Ascending aorta (tissue), 2 donors: ENCODE measurements around the gene PREX1. TPM values are rescaled to one million over a fixed set of nuclear protein-coding genes. Genes with fewer than 3 reads are reported as not detected.

Source experiments
- DNase-seq, 2 donors: peaks; one replicate each; pipeline ENCODE4 v3.0.0-alpha.2; 2019; ENCODE audit warnings: low spot score in 2 of 2
- H3K27ac ChIP-seq, 2 donors: fragments of 200-600 bp; sonication (generic); one replicate each; pipeline ENCODE4 v1.5.1; 2016 to 2017; ENCODE audit warnings: mild to moderate bottlenecking in 1 of 2
- H3K27me3 ChIP-seq: fragments of 200-600 bp; sonication (generic); one replicate; pipeline ENCODE4 v1.5.1; 2017
- H3K36me3 ChIP-seq, 2 donors: fragments of 200-600 bp; sonication (generic); one replicate each; pipeline ENCODE4 v1.5.1; 2016
- H3K4me1 ChIP-seq, 2 donors: fragments of 200-600 bp; sonication (generic); one replicate each; pipeline ENCODE4 v1.5.1; 2016 to 2017; ENCODE audit warnings: mild to moderate bottlenecking in 1 of 2
- H3K4me3 ChIP-seq, 2 donors: fragments of 200-600 bp; sonication (generic); one replicate each; pipeline ENCODE4 v1.5.1; 2016 to 2017; ENCODE audit warnings: mild to moderate bottlenecking in 1 of 2
- H3K9me3 ChIP-seq, 2 donors: fragments of 200-600 bp; sonication (generic); one replicate each; pipeline ENCODE4 v1.5.1; 2016
- intact Hi-C: fragments of 100-400 bp; cut with DNase I; formaldehyde crosslinking; loops from one replicate; pipeline ENCODE4 v1.15.1; 2023
- total RNA-seq: library from RNA; depleted of rRNA; stranded (reverse); fragments of >200 nt; gene quantifications from one replicate; pipeline ENCODE4 v1.1.0, GENCODE V29; 2016
- TF ChIP-seq, protein P1 (sequence below), 3 experiments: fragments of 200-600 bp in 2 of 3; fragments of 450-650 bp in 1 of 3; sonication (generic) in 2 of 3; IDR thresholded peaks; one replicate each; pipeline ENCODE4 v1.5.1; 2016 to 2019; ENCODE audit warnings: antibody characterized with exemption in 3 of 3, mild to moderate bottlenecking in 1 of 3, moderate library complexity in 1 of 3

Gene PREX1
- total RNA-seq, 1 donor from 2014 or later = 75.4 TPM

DNA sequence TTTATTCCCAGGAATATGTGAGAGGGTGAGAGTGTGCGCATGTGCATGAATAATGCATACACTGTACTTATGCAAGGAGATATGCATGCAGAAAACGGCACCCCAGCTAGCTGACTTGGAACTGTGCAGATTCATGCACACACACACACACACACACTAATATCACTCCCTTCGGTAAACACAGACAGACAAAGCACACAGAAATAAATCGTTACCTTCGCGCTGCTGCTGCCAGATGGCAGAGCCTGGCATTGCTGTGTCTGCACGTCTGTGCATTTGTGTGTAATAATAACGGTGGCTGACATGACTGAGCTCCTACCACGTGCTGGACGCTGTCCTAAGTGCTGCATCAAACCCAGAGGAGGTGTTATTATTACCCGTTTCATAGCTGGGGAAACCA lies 36.8 kb downstream of the PREX1 start:
- TF ChIP-seq, protein P1, sequence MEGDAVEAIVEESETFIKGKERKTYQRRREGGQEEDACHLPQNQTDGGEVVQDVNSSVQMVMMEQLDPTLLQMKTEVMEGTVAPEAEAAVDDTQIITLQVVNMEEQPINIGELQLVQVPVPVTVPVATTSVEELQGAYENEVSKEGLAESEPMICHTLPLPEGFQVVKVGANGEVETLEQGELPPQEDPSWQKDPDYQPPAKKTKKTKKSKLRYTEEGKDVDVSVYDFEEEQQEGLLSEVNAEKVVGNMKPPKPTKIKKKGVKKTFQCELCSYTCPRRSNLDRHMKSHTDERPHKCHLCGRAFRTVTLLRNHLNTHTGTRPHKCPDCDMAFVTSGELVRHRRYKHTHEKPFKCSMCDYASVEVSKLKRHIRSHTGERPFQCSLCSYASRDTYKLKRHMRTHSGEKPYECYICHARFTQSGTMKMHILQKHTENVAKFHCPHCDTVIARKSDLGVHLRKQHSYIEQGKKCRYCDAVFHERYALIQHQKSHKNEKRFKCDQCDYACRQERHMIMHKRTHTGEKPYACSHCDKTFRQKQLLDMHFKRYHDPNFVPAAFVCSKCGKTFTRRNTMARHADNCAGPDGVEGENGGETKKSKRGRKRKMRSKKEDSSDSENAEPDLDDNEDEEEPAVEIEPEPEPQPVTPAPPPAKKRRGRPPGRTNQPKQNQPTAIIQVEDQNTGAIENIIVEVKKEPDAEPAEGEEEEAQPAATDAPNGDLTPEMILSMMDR (IDR thresholded peaks at IDR 0.05) = no peak
- no peak overlapping the region for H3K4me3 ChIP-seq
- DNase-seq = no peak
- intact Hi-C loops = loop anchor here (2.0 to 5.0 kb wide), 2 partner anchors 38 to 69 kb away; no protein-coding TSS in a partner anchor
- peaks cover 18 to 24% of the 10 kb centered on the region in 2 donors for H3K4me1 ChIP-seq
- peak overlapping the region; percentile 46 to 51 for H3K27ac ChIP-seq
- H3K27me3 ChIP-seq = no peaks in the 10 kb centered on the region
- H3K9me3 ChIP-seq = no peaks in the 10 kb centered on the region
- H3K36me3 ChIP-seq = no peaks in the 10 kb centered on the region

GRCh38 chr20:48790473-48791003 lies 37.3 kb downstream of the PREX1 start:
- peaks cover 18 to 24% of the 10 kb centered on the region in 2 donors for H3K4me1 ChIP-seq
- no peaks in the 10 kb centered on the region for H3K9me3 ChIP-seq
- H3K36me3 ChIP-seq = no peaks in the 10 kb centered on the region
- H3K27ac ChIP-seq = no peak overlapping the region
- TF ChIP-seq, protein P1 (IDR thresholded peaks at IDR 0.05) = no peak
- intact Hi-C loops = loop anchor here (2.0 to 5.0 kb wide), 2 partner anchors 38 to 68 kb away; no protein-coding TSS in a partner anchor
- H3K27me3 ChIP-seq = no peaks in the 10 kb centered on the region
- DNase-seq = no peak
- no peak overlapping the region for H3K4me3 ChIP-seq

DNA sequence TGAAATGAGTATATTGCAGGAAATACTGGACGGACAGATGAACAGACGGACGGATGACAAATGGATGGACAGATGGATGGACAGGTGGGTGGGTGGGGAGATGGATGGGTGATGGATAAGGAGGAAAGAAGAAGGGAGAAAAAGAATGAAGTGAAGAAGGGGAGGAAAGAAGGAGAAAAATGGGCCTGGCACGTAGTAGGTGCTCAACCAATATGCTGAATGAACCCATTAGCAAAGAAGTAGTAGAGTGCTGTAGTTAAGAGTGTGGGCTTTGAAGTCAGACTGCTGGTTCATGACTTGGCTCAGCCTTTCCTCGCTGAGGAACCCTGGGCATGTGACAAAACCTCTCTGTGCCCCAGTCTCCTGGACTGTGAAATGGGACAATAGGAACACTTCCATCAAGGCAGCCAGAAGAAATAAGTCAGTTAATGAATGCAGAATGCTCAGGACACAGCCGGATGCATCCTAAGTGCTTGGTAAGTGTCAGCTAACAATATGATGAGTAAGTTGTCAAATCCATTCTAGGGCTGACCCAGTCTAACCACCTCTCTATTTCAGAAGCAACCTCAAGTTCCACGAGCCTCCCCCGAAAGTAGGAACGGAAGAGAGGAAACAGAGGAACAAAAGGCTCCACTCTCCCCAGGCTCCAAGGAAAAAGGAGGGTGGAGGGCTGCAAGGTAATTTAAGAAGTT lies 37.9 kb downstream of the PREX1 start:
- TF ChIP-seq, protein P1 (IDR thresholded peaks at IDR 0.05) = no peak
- no peak overlapping the region for H3K4me3 ChIP-seq
- intact Hi-C loops = loop anchor here (2.0 to 5.0 kb wide), 3 partner anchors 39 to 68 kb away; no protein-coding TSS in a partner anchor
- no peak for DNase-seq
- no peaks in the 10 kb centered on the region for H3K27me3 ChIP-seq
- no peaks in the 10 kb centered on the region for H3K9me3 ChIP-seq
- H3K4me1 ChIP-seq = peaks cover 18 to 24% of the 10 kb centered on the region in 2 donors
- H3K27ac ChIP-seq = no peak overlapping the region
- H3K36me3 ChIP-seq = no peaks in the 10 kb centered on the region

DNA sequence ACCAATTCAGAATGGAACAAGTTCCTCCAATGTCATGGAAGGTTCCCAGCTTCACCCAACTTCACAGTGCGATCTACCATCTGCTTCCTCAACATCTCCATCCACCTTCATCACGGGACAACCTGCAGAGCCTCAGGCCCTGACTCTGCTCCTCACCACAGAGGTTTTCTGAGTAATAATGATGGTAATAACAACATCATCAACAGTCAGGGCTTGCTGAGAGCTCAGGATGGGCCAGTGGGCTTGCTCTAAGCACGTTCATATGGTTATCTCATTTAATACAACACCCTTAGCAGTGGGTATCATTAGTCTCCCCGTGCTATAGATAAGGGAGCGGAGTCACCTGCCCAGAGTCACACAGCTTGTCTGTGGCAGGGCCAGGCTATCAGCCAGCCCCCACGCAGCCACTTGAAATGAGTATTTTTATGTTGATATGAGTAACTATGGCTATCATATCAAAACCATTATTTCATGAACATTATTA lies 38.6 kb downstream of the PREX1 start:
- Histone ChIP-seq H3K36me3 (no peaks in the 10 kb centered on the region), H3K4me3 (no peak overlapping the region), H3K9me3 (no peaks in the 10 kb centered on the region), H3K27me3 (no peaks in the 10 kb centered on the region), H3K4me1 (peaks cover 18 to 24% of the 10 kb centered on the region in 2 donors), H3K27ac (no peak overlapping the region)
- intact Hi-C loops = loop anchor here (5.0 kb wide), 1 partner anchor 52 kb away; no protein-coding TSS in a partner anchor
- TF ChIP-seq, protein P1 (IDR thresholded peaks at IDR 0.05) = no peak
- no peak for DNase-seq

DNA sequence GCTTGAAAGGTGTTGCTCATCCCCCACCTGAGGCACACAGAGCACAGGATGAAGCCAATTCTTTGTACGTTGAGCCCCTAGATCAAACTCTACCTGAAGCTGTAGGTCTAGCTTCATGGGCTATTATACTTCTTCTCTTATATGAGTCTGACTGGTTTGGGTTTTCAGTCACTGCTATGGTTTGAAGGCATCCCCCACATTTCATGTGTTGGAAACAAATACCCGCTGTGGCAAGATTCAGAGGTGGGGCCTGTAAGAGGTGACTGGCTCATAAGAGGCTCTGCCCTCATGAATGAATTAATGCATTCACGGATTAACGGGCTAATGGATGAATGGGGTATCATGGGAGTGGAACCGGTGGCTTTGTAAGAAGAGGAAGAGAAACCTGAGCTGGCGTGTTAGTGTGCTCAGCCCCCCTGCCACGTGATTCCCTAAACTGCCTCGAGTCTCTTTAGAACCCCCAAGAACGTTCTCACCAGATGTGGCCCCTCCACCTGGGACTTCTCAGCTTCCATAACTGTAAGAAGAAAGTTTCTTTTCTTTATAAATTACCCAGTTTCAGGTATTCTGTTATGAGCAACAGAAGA lies 39.2 kb downstream of the PREX1 start:
- no peaks in the 10 kb centered on the region for H3K27me3 ChIP-seq
- DNase-seq = no peak
- no peaks in the 10 kb centered on the region for H3K9me3 ChIP-seq
- H3K27ac ChIP-seq = no peak overlapping the region
- intact Hi-C loops = loop anchor here (5.0 kb wide), 1 partner anchor 51 kb away; no protein-coding TSS in a partner anchor
- H3K4me3 ChIP-seq = no peak overlapping the region
- H3K36me3 ChIP-seq = no peaks in the 10 kb centered on the region
- TF ChIP-seq, protein P1 (IDR thresholded peaks at IDR 0.05) = no peak
- peaks cover 18 to 30% of the 10 kb centered on the region in 2 donors for H3K4me1 ChIP-seq
